GM12892 (cell line): ENCODE results near the gene TM7SF3.

Source experiments
- POLR2A ChIP-seq: IDR thresholded peaks from 2 replicates; pipeline ENCODE4 v1.6.1; 2011; ENCODE audit warnings: low read depth, low read length, control low read depth
- POLR2AphosphoS5 ChIP-seq: IDR thresholded peaks from 2 replicates; pipeline ENCODE4 v1.6.1; 2011; ENCODE audit warnings: low read depth, low read length, control low read depth

DNA sequence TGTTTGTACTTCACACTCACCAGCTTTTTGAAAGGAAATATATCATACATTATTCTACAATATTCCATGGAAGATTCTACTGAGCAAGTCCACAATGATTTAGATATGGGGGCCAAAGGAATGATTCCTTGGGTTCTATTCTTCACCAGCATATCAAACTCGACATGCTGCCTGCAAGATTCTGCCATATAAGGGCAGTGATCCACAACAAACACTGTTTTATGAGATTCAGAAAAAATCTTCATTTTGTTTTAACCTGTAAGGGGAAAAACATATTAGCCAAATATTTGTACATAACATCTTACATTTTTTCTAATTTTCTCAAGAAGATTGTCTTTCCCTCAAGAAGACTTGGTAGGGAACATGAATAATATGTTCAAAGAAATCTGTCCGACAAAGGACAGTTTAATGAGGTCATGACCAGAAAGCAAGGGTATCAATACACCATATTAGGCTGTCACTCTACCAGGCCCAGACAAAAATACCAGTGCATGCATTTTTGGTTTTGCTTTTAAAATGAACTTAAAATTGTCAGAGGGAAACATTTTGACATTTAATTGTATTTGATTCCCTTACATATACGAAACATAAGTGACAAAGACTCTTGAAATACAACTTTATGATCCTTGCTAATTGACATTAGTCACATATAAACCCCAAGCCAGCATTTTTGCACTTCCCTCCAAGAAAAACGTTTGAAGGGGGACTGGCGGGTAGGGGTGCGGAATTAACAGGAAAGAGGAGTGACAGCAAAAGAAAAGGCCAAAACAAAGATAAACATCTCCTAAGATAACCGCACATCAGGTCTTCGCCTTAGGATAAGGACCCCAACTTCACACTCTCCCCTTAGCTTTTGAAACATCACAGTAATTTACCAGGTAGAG, 77.4 kb downstream of the TM7SF3 start:
- TF ChIP-seq POLR2A (no peak), POLR2AphosphoS5 (no peak)
